Mucosa of stomach (tissue), 1 donor: ENCODE measurements around the gene FAM124A.

Experiments used
- H3K27me3 ChIP-seq: one replicate; pipeline ENCODE4 v1.7.0; 2013; ENCODE audit warnings: mild to moderate bottlenecking, low read length; ENCODE audit not compliant: control insufficient read depth, insufficient read depth
- H3K36me3 ChIP-seq: one replicate; pipeline ENCODE4 v1.7.0; 2013; ENCODE audit warnings: low read length; ENCODE audit not compliant: control insufficient read depth, insufficient read depth
- H3K4me1 ChIP-seq: one replicate; pipeline ENCODE4 v1.7.0; 2013; ENCODE audit warnings: mild to moderate bottlenecking, low read length; ENCODE audit not compliant: control insufficient read depth, insufficient read depth
- H3K4me3 ChIP-seq: one replicate; pipeline ENCODE4 v1.7.0; 2013; ENCODE audit warnings: low read length
- H3K9ac ChIP-seq: one replicate; pipeline ENCODE4 v1.7.0; 2013; ENCODE audit warnings: mild to moderate bottlenecking, low read length, moderate library complexity
- H3K9me3 ChIP-seq: one replicate; pipeline ENCODE4 v1.7.0; 2013; ENCODE audit warnings: mild to moderate bottlenecking, low read length, moderate library complexity; ENCODE audit not compliant: control insufficient read depth
- donor health status: Pancreatic carcinoma.

Gene FAM124A

DNA sequence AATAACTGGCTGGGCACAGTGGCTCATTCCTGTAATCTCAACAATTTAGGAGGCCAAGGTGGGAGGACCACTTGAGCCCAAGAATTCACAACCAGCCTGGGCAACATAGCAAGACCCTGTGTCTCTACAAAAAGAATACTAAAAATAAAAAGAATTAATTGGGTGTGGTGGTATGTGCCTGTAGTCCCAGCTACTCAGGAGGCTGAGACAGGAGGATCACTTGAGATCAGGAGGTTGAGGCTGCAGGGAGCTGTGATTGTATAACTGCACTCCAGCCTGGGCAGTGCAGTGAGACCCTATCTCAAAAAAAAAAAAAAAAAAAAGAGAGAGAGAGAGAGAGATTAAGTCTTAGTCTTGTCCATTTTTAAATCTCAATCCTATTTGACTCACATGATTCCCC lies 81.7 kb downstream of the FAM124A start:
- H3K4me3 ChIP-seq, result no peak overlapping the region
- H3K4me1 ChIP-seq, result no peaks in the 10 kb centered on the region
- H3K9me3 ChIP-seq, result no peaks in the 10 kb centered on the region
- H3K27me3 ChIP-seq, result no peaks in the 10 kb centered on the region
- no peak overlapping the region for H3K9ac ChIP-seq
- no peaks in the 10 kb centered on the region for H3K36me3 ChIP-seq

DNA sequence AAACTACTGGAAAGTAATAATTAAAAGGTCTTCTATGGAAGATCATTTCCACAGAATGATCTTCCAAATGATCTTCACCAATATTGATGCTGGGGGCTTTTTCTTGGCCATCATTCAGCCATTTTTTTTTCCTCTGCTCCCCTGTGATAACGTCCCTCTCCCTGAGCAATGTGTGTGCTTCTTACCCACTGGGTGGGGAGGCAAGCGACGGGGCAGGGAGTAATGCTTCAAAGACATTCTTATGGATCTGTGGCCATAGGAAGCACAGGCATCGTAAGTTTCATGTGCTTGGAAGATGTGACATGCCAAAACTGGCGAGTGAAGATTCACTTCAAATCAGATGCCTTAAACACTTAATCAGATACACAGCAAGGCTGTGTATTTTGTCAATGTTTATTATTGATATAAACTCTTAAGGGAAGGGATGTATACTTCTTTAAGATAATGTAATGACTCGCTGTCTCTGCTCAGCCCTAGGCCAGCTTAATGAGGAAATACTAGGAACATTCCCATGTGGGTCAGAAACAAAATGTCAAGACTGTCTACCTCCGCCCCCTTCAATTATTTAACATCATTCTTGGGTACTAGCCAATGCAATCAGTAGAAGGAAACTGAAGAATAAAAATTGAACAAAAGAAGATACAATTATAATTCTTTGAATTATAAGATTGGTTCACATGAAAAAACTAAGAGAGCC lies 83.2 kb downstream of the FAM124A start:
- Histone ChIP-seq H3K36me3 (no peaks in the 10 kb centered on the region), H3K27me3 (no peaks in the 10 kb centered on the region), H3K4me1 (no peaks in the 10 kb centered on the region), H3K9ac (no peak overlapping the region), H3K9me3 (no peaks in the 10 kb centered on the region), H3K4me3 (no peak overlapping the region)

DNA sequence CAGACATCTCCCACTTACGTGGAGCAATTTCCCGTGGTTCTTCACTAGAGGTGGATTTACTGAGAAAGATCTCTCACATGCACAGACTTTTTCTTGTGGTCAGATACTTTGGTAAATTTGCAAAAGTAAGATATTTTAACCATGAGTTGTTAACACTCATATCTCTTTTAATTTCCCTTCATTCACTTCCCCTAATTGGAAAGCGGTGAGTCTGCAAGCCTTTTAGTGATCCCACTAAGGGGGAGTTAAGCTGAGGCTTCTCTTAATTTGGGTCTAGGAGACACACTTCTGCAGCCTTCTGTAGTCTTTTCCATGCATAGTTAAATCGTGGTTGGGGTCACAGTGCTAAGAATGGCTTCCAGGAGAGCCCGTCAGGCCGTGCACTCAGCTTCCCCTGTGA lies 86.6 kb downstream of the FAM124A start:
- no peaks in the 10 kb centered on the region for H3K27me3 ChIP-seq
- H3K9me3 ChIP-seq, result no peaks in the 10 kb centered on the region
- no peak overlapping the region for H3K9ac ChIP-seq

DNA sequence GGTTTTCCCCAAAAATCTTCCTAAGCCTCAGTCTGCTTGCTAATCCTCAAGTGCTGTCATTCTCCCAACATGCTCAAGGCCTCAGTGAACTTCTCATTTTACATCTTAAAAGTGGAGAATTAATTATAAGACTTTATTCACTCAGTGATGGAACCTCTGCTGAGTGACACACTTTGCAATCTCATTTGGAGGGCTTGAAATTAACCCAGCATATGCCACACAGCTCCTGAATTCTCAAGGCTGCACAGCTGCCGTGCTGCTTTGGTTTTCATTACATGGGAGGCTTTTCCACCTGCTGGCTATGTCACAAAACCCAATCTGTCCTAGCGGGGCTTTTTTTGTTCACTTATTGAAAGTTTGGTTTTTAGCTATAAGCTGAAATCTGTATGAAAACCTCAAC lies 89.0 kb downstream of the FAM124A start:
- H3K9ac ChIP-seq, result no peak overlapping the region
- no peak overlapping the region for H3K4me3 ChIP-seq
- no peaks in the 10 kb centered on the region for H3K27me3 ChIP-seq
- H3K4me1 ChIP-seq, result no peaks in the 10 kb centered on the region
- no peaks in the 10 kb centered on the region for H3K36me3 ChIP-seq
- H3K9me3 ChIP-seq, result no peaks in the 10 kb centered on the region

More for the DNA sequence above, 86.6 kb downstream of the FAM124A start:
- Histone ChIP-seq H3K4me1 (no peaks in the 10 kb centered on the region), H3K4me3 (no peak overlapping the region), H3K36me3 (no peaks in the 10 kb centered on the region)

DNA sequence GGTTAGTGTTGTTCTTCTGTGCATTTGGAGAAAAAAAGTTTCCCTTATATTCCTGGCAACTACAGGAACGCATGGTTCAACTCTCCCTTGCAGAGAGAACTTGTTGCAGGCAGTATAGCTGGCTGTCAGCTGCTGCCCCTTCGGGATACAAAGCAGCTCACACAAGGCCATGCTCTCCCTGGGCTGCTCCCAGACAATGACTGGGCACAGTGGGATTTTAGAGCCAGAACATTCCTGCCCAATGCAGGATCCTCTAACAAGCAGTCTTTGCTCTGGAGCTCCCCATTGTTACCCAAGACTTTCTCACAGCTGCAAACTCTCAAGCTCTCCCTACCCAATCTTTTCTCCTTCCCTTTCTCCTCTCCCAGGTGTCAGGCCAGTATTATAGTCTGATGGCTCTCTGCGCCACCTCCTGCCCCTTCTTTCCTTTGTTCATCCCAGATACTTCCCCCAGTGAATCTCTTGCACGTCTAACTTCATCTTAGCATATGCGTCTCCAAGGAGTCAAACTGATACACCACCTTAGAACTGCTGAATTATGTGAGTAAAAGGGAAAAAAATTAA lies 89.8 kb downstream of the FAM124A start:
- Histone ChIP-seq H3K9ac (no peak overlapping the region), H3K36me3 (no peaks in the 10 kb centered on the region), H3K4me1 (no peaks in the 10 kb centered on the region), H3K27me3 (no peaks in the 10 kb centered on the region), H3K4me3 (no peak overlapping the region), H3K9me3 (no peaks in the 10 kb centered on the region)

DNA sequence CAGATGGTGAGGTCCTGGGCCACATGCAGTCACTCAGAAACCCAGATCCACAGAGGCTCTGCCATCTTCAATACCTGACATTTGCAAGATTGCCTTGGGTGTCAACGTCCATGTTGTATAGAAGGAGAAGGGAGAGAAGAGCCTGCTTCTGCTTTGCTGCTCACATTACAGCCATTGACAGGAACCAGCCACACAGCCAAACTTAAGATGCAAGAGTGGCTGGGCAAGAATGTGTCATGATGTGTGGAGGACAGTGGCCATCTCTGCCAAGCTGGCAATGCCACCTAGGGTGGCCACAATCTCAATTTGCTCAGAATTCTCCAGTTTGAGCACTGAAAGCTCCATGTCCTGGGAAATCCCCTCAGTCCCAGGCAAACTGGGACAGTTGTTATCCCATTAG lies 91.4 kb downstream of the FAM124A start:
- no peak overlapping the region for H3K4me3 ChIP-seq
- H3K36me3 ChIP-seq, result no peaks in the 10 kb centered on the region
- H3K4me1 ChIP-seq, result no peaks in the 10 kb centered on the region
- H3K9me3 ChIP-seq, result no peaks in the 10 kb centered on the region
- no peak overlapping the region for H3K9ac ChIP-seq
- no peaks in the 10 kb centered on the region for H3K27me3 ChIP-seq

DNA sequence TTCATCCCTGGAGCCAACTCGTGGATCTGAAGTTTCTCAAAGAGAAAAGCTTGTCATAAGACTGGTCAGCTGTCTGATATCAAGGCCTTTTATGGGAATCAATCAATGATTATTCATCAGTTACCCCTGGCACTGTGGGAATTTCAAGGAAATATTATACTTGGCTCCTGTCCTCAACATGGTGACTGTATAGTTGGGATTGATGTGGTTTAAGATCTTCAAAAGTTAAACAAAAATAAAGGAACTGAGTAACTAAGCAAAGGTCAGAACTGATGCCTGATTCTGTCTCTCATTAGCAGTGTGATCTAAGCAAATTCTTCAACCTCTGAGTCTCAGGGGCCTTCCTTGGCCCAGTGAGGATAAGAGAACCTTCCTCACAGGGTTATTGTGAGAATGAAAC lies 95.1 kb downstream of the FAM124A start:
- no peaks in the 10 kb centered on the region for H3K36me3 ChIP-seq
- no peaks in the 10 kb centered on the region for H3K4me1 ChIP-seq
- no peaks in the 10 kb centered on the region for H3K9me3 ChIP-seq
- H3K27me3 ChIP-seq, result no peaks in the 10 kb centered on the region
- no peak overlapping the region for H3K4me3 ChIP-seq
- H3K9ac ChIP-seq, result no peak overlapping the region

DNA sequence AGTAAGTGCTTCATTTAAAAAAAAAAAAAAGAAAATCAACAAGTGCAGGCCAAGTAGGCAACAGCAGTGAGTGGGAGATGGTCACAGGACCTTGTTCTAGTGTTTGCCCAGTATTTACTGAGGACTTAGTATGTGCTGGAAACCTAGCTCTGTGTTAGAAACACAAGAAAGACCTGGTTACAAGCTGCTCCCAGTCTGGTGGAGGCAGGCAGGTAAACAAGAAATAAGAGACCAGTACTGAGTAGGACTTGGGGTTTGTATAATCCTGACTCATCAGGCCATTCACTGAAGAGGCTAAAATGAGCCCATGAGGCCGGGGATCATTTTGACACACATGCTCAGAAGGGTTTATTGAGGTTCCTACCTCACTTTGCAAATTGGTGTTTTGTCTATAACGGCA lies 95.8 kb downstream of the FAM124A start:
- Histone ChIP-seq H3K4me1 (no peaks in the 10 kb centered on the region), H3K9me3 (no peaks in the 10 kb centered on the region), H3K27me3 (no peaks in the 10 kb centered on the region), H3K9ac (no peak overlapping the region), H3K4me3 (no peak overlapping the region), H3K36me3 (no peaks in the 10 kb centered on the region)

DNA sequence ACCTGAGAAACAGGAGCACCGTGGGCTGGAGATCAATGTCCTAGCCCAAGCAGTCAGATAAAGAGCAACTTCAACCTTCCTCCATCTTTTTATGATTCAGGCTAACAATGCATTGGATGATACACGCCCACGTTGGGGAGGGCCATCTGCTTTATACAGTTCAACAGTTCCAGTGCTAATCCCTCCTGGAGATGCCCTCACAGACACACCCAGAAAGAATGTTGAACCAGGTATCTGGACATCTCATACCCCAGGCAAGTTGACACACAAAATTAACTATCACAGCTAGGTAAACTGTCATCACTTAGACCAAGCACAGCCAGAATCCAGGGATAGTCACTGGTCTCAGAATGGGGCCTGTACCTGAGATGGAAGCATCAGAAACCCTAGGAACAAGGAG lies 96.7 kb downstream of the FAM124A start:
- H3K4me3 ChIP-seq, result no peak overlapping the region

DNA sequence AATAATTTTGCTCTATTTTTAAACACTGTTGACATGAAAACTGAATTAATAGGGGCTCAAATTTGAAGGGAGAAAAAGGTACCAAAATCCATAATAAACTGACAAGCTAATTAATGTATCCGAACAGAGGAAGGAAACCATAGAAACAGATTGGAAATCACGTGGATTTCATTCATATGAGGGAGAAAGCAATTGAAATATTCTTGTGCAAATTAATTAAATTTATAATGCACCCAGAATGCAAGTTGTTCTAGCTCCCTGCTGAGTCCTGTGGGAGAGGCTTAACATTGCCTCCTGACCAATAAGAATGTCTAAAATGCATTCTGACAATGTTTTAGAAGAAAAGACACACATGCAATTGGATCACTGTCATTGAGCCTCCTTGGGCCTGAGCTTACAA lies 99.6 kb downstream of the FAM124A start:
- H3K27me3 ChIP-seq, result no peaks in the 10 kb centered on the region
- H3K4me1 ChIP-seq, result no peaks in the 10 kb centered on the region
- no peaks in the 10 kb centered on the region for H3K9me3 ChIP-seq
- no peak overlapping the region for H3K9ac ChIP-seq
- H3K36me3 ChIP-seq, result no peaks in the 10 kb centered on the region
- H3K4me3 ChIP-seq, result no peak overlapping the region

More for the DNA sequence above, 96.7 kb downstream of the FAM124A start:
- H3K36me3 ChIP-seq, result no peaks in the 10 kb centered on the region
- H3K4me1 ChIP-seq, result no peaks in the 10 kb centered on the region
- no peak overlapping the region for H3K9ac ChIP-seq
- no peaks in the 10 kb centered on the region for H3K27me3 ChIP-seq
- no peaks in the 10 kb centered on the region for H3K9me3 ChIP-seq

DNA sequence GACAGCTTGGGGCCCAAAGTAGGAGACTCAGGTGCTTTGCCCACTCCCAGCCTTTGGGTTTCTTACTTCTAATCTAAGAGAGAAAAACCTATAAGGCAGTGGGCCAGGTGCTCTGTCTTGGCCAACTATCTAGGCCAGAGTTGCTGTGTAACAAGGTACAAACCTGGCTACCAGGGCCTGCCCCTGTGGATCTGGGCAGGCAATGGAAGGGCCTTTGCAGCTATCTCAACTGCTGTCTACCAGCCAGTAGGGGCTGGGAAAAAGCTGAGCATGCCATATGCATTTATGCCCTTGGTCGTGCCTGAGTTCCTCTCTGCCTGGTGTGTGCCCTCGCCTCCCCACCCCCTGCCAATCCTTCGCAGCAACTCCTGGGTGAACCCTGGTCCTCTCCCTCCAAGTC lies 100.6 kb downstream of the FAM124A start:
- Histone ChIP-seq H3K4me1 (no peaks in the 10 kb centered on the region), H3K9me3 (no peaks in the 10 kb centered on the region), H3K36me3 (no peaks in the 10 kb centered on the region), H3K9ac (no peak overlapping the region), H3K27me3 (no peaks in the 10 kb centered on the region), H3K4me3 (no peak overlapping the region)

DNA sequence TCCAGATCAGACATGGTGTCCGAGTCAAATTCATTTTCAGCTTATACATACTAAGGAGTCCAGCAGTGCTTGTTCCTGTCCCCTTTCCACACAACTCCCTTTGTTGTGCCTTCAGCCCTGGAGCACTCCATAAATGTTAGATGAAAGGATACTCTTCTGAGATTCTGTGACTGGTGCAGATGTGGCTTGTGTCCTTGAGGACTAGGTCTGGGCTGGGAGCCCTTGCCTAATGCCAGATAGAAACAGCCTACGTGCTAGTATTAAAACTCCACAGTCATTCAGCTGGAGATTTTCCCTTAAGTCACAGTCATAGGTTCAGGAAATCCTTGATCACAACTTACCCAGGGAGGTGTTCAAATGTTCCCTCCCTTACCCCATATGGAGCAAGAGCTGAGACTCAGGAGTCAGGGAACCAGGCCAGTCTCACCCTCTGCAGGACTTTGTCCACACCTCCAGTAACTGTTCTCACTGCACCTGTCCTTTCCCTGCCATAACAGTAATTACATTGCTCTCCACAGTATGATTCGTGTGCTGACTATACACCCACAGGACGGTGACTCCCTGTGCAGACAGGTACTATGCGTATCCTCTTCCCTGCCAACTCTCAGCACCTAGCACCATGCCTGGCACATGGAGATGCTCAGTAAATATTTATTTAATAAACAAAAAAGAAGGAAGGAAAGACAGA lies 101.8 kb downstream of the FAM124A start:
- Histone ChIP-seq H3K9me3 (no peaks in the 10 kb centered on the region), H3K9ac (no peak overlapping the region)

More for the DNA sequence above, 101.8 kb downstream of the FAM124A start:
- H3K4me1 ChIP-seq, result no peaks in the 10 kb centered on the region
- no peak overlapping the region for H3K4me3 ChIP-seq
- no peaks in the 10 kb centered on the region for H3K27me3 ChIP-seq
- H3K36me3 ChIP-seq, result no peaks in the 10 kb centered on the region
